K562 treated with DMSO at 1 percent for 24 hours (cell line): ENCODE results near the gene SLC26A5. TPM values are rescaled to one million over a fixed set of nuclear protein-coding genes. Genes with fewer than 3 reads are reported as not detected.

Experiments
- total RNA-seq: library from RNA; unstranded; fragments of 300-600 nt; gene quantifications from 2 replicates; pipeline ENCODE4 v1.2.3, GENCODE V29; 2022; ENCODE audit warnings: low read depth; ENCODE audit not compliant: insufficient read depth

SLC26A5 gene
- not detected in 2 replicates for total RNA-seq

DNA sequence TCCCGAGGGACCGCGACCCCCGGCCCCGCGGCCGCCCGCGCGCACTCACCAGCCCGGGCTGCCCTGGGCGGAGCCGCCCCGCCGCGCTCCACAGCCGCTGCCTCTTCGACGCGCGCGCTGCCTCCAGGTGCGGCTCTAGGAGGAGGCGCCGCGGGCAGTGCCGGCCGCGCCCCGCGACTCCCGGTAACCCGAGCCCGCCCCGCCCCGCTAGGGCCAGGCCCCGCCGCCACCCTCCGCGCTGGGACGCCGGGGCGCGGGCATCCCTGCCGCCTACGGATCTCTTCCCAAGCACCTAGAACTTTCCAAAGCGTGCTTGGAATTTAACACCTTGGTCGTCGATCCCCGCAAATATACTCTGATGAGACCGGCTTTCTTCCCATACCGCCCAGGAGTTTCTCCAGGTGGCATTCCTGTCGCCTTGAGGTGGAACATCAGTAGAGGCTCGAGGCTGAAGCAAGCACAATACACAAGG lies at the start of gene SLC26A5:
Gene SLC26A5 (minus strand): TSS at position 159 of the 472 bp plus-strand sequence. CDS start 24,693 bp downstream, outside the sequence.

GRCh38 chr7:103347507-103348267 lies 98.3 kb downstream of the SLC26A5 start, which contains the start of gene PSMC2:
Gene PSMC2, plus strand, starts transcription at chr7:103347643. Its CDS starts 69 bp downstream, at chr7:103347712.

DNA sequence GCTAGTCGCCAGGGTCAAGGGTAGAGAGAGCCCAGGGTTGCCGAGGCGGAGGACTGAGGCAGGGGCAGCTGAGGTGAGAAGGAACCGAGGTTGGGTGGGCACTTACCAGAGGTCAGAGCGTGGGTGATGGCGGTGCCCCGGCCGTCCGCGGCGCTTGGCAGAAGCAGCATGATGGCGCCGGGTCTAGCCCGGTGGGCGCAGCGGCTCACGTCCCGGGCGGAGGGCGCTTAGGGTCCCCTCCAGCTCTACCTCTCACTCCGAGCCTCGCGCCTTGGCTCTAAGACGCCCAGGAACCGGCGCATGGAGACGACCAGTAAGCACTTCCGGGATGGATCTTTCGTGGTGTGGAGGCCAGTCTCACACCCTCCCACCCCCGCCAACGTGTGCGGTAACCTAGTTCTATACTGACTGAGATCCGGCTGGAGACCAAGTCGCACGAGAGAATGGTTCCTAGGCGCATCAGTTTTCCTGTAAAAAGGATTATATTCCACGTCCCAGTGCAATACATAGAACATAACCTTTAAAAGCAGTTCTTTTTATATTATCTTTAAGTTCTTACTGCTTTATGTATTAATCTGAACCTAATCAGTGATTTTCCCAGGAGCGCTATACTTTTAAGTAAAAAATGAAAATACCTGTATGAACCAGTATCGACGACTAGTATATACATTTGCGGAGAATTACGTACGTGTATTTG lies 101.4 kb downstream of the SLC26A5 start, which contains the start of gene DNAJC2:
Gene DNAJC2 (minus strand): TSS at position 315 of the 697 bp plus-strand sequence. CDS start 145 bp downstream, at position 170.

Other genes with a start within 250 kb of the SLC26A5 start
- 96.2 and 106 TPM in 2 replicates for gene PMPCB, start 148.8 kb downstream of the SLC26A5 start, total RNA-seq
- 26.0 and 30.6 TPM in 2 replicates for gene DNAJC2, start 101.4 kb downstream of the SLC26A5 start, total RNA-seq
- 243 and 294 TPM in 2 replicates for gene PSMC2, start 98.6 kb downstream of the SLC26A5 start, total RNA-seq